Fibroblast of peridontal ligament (primary cell): ENCODE results near the gene KCNK2.

Source experiments
- DNase-seq: peaks from one replicate; pipeline ENCODE4 v3.0.0-alpha.2; 2010; ENCODE audit errors: extremely low read depth

Gene KCNK2

DNA sequence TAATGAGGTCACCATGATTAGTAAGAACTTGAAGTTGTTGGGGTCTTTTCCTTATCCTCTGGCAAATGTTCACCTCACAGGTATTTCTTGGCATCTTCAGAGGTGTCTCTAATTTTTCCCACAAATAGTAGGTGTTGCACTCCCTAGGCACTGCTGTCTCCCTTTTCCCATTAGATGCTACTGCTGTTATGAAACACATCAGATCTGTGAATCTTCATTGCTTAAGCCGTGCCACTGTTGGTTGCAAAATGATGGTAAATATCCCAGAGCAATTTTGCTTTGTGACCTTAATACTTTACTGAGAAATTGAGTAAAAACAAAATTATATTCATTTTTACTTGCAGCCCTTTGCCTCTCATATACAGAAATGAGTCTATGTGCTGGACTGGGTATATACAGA, 169.6 kb downstream of the KCNK2 start:
- DNase-seq: no peak

DNA sequence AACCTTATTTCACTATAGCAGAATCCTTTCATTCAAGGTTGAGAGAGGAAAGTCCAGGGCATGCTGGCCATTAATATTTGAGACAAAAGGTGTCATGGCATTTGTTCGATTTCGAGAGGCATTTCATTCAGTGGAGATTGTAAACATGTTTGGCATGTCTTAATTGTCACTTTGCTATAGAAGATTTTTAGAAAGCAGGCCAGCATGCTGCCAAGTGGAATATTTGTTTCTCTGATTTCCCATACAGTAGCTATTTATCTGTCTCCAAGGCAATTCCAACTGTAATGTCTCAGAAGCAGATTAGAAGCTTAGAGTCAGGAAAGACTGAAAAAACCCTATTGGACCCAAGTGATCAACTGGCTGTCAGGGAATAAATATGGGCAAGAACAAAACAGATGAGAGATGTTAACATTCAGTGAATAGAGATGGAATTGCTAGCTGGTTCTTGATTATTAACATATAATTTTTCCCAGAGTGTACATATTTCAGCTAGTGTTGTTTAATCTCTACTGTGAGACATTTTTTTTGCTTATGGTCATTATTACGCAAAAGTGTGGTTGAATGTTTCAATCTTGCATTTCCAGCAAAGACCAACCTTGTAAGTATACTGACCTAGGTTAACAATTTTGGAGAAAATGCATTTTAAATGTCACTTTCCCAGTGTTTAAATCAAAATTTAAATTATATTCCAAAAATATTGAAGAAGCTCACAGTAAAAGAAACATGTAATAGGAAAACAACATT, 174.6 kb downstream of the KCNK2 start:
- DNase-seq: peak; percentile 79

DNA sequence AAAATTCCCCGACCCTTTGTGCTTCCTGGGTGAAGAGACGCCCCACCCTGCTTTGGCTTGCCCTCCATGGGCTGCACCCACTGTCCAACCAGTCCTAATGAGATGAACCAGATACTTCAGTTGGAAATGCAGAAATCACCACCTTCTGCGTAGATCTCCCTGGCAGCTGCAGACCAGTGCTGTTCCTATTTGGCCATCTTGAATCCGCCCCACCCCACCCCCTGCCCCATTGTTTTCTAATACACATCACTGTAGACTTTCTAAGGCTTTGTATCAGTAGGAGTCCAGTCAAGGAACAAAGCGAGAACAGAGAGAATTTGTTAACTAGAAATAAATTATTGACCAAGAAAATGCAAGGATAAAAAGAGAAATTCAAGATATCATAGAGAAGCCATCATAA, 178.2 kb downstream of the KCNK2 start:
- no peak for DNase-seq

DNA sequence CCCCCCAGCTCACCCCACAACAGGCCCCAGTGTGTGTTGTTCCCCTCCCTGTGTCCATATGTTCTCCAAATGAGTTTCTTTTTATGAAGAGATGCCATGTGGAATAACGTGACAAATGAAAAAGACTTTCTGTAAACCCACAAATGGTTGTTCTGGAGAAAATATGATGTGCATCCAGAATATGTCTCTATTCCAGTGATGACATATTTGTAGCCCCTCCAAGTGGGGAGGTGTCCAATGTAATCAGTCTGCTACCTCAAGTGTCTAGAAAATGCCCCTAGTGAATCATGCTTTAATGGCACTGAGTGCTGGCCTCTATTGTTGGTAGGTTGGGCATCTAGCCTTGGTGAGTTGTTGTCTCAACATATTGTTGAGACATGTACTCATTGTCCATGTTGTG, 179.6 kb downstream of the KCNK2 start:
- no peak for DNase-seq

DNA sequence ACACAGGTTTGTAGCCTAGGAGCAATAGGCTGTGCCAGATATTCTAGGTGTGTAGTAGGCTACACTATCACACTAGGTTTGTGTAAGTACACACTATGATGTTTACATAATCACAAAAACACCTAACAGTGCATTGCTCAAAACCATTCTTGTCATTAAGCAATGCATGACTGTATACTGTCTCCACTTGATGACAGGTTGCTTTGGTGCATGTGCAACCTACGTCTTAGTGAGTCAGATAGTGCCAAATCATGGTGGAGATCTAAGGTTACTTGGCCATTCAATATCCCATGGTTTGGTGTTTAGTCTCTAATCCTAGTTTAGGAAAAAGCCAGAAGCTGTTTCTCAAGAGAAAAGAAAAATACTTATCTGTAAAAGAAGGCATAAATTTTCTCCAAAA, 181.1 kb downstream of the KCNK2 start:
- DNase-seq: no peak

DNA sequence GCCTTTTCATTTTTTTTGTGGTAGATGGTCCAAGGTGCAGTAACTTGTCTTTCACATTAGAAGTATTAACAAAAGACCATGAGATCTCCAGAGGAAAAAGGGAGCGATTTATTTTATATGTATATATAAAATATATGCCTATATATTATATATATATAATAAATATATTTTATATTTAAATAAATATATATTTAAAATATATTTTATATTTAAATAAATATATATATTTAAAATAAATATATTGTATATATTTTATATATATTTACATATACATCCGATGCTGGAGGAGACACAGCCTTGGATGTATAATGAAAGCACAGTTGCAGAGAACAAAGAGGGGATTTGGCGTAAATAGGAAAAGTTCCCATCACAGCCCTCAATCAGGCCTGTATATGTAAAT, 182.1 kb downstream of the KCNK2 start:
- no peak for DNase-seq

DNA sequence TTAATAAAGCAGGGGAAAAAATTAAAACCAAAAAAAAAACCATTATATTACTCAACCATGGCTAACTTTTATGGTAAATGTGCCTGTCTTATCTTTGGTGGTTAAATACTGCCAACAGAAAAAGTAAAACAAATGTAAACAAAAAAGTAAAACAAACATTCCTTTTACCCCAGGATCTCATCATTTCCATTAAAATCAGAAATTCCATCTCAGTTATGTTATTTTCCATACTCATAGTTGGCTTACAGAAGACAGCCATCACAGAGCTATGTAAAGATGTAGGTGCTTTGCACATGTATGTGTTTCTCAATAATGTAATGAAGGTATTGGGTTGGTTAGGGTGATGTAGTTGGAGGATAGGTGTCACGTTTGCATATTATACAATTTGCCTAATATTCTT, 185.0 kb downstream of the KCNK2 start:
- DNase-seq: no peak

DNA sequence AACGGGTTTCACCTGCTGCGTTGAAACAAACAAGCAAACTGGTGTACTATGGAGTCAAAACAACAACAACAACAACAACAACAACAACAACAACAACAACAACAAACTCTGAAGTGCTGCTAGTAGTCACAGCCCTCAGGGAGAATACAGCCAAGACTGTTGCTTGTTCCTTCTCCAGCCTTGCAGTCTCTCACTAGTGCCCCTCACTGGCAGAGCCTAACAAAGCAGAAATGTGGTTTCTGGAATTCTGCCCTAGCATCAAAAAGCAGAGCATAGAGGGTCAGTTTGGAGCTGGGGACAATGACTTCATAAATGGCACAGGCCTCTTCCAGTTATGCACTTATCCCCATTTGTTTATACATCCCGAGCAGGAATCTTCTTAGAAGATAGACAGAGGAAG, 187.4 kb downstream of the KCNK2 start:
- DNase-seq: no peak

DNA sequence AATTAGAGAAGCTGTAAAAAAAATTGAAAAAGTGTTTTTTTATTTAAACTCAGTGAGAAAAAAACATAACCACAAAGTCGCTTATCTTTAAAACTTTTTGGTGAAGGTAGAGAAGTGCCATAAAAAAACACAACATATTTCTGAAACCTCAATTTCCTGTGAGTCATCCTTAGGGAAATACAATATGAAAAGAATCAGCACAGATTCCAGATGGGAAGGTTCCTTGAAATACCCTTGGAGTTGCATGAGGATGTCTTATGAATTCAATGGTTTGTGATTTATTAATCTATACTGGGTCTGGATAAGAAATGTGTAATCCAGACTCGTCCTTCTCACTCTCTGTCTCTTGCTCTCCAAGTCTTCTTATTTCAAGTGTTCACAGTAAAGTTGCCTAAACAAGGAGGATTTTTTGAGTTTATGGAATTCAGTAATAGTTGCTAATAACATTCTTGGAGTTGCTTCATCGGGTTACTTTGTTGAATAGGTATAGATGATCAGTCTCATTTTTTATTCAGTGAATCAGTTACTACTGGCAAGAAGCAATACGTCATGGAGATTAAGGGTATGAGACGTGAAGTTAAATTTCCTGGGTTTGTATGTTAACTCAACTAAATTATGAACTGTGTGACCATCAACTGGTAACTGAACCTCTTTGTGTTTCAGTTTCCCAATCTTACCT, 191.4 kb downstream of the KCNK2 start:
- DNase-seq: peak; percentile 87

DNA sequence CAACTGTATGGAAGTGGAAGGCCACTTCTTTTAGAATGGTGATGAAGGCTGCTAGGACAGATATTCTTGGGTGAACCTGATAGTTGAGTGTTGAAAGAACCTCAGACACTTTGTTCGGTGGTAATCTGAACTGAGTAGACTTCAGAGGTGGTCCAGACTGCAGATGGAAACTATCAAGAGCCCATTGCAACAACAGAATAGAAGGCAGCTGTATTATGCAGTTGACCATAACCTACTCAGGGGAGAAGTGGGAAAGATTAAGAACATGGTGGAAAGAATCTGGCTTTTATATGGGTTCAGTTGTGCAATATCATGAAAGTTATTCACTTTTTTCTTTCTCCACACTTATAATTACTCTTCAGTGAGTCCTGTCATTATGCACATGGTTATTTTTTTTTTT, 194.0 kb downstream of the KCNK2 start:
- peak; percentile 52 for DNase-seq

DNA sequence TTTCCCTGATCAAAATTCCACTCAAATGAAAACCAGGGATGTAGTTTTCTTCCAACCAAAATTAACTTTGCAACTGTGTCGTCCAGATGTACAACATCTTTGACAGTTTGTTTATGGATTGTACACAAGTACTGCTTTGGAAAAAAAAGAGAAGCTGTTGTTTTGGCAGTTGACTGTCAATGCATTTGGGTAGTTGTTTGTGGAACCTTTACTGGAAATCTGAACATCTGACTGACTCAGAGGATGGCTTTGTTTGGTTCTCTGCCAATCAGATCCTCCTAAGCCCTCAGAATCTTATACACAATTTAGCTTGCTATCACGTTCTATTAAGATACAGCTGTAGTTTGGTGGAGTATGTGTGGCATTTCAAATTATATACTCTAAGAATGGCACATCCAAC, 195.0 kb downstream of the KCNK2 start:
- DNase-seq: peak; percentile 84

DNA sequence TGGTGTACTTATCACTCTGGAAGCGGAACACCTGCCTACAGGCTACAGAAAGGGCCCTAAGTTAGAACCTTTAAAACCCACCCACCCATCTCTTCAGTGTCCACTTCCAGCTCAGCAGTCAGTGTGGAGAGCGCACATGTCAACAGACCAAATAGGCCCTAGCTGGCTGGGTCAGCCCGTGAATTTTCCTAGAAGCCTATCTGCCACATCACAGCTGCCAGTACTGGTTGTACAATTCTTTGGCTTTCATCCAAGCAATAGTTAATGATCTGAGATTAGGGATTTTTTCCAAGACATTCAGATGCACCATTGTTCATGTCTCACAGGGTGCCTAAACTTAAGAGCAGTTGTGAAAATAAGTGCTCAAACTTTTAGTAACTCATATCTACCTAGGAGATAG, 197.1 kb downstream of the KCNK2 start:
- DNase-seq: no peak

DNA sequence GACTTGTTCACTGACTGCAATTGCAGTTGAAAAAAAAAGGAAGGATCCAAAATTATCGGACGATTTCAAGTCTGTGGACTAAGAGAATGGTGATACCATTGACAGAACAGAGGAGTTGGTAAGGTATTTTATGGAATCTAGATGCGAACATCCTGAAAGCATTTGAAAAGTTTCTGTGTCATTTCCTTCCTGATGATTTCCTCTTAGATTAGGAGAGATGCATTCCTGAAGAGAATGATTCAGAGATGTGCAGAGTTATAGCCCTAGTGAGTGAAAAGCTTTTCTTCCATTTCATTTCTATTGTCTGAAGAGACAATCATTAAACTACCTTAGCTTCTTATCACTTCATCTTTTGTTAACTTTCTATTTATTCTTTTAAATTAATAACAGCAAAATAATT, 200.0 kb downstream of the KCNK2 start:
- DNase-seq: no peak

DNA sequence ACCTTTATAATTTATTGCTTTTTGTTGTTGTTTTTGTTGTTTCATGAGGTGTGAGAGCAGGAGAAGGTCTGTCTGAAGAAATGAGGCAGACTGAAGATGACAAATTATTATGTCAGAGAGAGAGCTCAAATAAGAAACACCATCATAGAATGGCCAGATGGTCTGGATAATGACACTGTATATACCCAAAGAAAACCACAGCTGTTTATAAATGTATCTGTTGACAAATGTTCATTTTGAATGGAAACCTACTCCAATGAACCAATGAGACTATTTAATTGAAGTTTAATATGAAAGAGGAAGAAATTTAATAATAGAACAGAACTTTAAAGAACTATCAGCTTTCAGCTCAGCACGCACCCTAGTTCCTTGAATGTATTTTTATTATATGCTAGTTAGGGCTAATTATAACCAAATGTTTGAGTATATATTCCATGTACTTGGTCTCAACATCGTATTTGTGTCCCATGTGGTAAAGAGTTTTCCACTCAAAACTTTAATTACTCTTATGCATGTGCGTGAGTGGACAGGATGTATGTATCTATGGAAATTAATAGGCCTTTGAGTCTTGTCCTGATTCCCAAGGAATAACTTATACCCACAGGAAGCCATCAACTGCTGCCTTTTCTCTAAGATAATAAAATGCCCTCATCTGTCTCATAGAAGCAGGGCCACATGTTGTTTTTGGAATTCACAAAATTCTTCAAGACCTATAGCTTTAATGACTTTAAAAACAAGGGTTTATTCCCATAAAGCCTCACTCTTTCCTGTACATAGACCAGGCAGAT, 202.7 kb downstream of the KCNK2 start:
- peak; percentile 45 for DNase-seq
